Glomerular visceral epithelial cell (primary cell): ENCODE data around the gene DDX6.
A peak's percentile ranks its signal among the peaks of the same experiment; 100 is the strongest.
"Not testable (repeated sequence)": the region's sequence is repeated elsewhere in the genome, so short reads cannot be mapped to it uniquely, and the experiment has no call there.

Source experiments
- DNase-seq: peaks from one replicate; pipeline ENCODE4 v3.0.0-alpha.2; 2016; ENCODE audit errors: extremely low spot score

DDX6 gene, protein sequence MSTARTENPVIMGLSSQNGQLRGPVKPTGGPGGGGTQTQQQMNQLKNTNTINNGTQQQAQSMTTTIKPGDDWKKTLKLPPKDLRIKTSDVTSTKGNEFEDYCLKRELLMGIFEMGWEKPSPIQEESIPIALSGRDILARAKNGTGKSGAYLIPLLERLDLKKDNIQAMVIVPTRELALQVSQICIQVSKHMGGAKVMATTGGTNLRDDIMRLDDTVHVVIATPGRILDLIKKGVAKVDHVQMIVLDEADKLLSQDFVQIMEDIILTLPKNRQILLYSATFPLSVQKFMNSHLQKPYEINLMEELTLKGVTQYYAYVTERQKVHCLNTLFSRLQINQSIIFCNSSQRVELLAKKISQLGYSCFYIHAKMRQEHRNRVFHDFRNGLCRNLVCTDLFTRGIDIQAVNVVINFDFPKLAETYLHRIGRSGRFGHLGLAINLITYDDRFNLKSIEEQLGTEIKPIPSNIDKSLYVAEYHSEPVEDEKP

DNA sequence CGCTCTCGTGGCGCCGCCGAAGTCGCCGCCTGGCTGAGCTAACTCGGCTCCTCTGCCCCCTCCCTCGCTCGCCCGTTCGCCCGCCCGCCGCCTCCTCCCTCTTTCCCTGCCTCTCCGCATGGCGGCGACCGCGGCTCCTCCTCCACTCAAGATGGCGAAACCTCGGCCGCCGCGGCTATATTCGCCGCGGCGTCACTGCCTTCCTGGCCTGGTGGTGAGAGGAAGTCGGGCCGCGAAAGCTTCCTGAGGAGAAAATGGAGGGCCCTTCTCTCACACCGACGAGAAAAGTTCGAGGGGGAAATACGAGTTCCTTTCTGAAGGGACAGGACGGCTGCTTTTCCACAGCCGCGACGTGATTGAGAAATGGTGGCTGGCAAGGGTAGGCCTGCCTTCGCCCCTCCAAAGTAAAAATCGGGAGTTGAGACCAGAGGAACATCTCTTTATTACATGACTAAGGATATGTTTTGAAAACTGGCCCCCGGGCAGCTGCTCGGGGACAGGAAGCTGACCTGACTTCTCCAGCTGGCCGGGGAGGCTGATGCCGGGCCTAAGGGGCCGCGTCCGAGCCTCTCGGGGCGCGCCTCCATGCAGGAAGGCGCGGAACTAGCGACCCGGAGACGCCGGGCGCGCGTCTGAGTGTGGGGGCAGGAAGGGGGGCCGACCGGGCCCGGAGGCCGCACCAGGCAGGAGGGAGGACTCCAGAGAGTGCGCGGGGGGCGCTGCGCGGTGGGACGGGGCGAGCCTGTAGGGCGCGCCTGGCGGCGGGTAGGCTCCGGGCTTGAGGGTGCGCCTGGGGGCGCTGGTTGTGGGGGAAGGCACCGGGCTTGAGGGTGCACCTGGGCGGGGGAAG is at the start of gene DDX6:
DDX6 (minus strand) TSS at position 54 of the 850 bp plus-strand sequence. CDS start 4,913 bp downstream, outside the sequence.
- DNase-seq, result peak; percentile 90

DNA sequence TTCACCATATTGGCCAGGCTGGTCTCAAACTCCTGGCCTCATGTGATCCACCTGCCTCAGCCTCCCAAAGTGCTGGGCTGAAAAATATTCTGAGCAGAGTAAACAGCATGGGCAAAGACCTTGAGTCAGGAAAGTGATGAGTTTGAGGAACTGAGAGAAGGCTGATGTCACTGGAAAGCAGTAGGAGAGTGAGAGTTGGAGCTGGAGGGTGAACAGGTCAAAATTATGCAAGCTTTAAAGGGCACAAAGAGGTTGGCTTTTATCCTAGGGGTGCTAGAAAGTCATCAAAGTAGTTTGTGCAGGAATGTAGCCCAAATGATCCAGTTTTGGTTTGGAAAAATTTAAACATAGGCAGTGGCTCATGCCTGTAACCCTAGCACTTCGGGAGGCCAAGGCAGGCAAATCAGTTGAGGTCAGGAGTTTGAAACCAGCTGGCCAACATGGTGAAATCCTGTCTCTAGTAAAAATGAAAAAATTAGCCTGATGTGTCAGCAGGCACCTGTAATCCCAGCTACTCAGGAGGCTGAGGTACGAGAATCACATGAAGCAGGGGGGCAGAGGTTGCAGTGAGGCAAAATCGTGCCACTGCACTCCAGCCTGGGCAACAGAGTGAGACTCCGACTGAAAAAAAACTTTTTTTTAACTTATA is 48.1 kb upstream of the DDX6 start:
- no peak for DNase-seq

DNA sequence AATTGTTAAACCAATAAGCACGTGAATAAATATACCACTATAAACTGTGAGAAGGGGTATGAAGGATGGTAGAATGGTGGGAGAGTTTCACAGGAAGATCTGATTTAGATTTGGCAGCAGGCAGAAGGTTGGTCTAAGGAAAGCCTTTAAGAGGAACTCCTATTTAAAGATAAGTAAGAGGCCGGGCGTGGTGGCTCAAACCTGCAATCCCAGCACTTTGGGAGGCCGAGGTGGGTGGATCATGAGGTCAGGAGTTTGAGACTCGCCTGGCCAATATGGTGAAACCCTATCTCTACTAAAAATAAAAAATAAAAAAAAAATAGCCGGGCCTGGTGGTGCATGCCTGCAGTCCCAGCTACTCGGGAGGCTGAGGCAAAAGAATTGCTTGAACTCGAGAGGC is 46.9 kb upstream of the DDX6 start:
- no peak for DNase-seq

DNA sequence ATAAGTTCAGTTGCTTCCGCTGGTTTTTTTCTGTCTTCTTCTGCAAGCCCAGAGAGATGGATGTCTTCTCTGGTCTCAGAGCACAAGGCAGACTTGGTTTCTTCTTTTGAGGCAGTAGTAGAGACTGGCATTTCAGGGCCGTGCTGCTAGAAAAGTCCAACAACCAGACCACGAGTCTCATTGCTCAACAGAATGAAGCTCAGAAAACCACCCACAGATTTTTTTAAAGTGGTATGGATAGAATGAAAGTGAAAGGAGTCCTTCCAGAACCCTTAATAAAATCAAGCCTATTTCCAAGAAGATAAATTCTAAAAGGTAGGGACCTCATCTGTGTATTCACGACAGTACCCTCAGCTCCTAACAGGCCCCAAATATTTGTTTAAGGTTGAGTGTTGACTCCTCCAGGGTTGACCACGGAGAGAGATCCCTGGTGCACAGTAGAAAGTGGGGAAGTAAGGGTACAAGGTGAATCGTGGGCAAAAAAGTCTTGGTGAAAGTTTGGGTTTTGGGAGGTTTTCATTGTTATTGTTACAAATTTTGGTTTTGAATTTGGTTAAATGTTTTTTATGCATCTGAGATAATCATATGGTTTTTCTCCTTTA is 43.6 kb upstream of the DDX6 start:
- DNase-seq, result no peak

DNA sequence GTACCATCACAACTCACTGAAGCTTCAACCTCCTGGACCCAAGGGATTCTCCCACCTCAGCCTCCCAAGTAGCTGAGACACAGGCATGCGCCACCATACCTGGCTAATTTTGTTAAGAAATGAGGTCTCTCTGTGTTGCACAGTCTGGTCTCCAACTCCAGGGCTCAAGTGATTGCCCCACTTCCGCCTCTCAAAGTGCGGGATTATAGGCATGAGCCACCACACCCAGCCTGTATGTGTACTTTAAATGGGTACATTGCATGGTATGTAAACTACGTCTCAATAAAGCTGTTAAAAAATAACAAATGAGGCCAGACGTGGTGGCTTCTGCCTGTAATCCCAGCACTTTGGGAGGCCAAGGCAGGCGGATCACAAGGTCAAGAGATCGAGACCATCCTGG is 36.2 kb upstream of the DDX6 start:
- DNase-seq, result no peak

DNA sequence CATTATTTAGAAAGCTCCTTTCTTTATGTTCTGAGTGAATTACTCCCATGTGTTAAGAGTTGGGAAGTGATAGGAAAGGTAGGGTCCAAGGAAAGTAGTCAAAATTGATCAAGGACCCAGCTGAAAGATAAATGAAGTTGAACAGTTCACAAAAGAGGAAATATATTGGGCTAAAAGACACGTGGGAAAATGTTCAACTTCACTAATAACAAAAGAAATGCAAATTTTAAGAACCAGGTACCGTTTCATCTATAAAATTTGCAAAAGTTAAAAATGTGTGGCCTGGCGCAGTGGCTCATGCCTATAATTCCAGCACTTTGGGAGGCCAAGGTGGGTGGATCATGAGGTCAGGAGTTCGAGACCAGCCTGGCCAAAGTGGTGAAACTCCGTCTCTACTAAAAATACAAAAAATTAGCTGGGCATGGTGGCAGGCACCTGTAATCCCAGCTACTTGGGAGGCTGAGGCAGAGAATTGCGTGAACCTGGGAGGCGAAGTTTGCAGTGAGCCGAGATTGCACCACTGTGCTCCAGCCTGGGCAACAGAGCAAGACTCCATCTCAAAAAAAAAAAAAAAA is 32.1 kb upstream of the DDX6 start:
- DNase-seq, result not testable (repeated sequence)

DNA sequence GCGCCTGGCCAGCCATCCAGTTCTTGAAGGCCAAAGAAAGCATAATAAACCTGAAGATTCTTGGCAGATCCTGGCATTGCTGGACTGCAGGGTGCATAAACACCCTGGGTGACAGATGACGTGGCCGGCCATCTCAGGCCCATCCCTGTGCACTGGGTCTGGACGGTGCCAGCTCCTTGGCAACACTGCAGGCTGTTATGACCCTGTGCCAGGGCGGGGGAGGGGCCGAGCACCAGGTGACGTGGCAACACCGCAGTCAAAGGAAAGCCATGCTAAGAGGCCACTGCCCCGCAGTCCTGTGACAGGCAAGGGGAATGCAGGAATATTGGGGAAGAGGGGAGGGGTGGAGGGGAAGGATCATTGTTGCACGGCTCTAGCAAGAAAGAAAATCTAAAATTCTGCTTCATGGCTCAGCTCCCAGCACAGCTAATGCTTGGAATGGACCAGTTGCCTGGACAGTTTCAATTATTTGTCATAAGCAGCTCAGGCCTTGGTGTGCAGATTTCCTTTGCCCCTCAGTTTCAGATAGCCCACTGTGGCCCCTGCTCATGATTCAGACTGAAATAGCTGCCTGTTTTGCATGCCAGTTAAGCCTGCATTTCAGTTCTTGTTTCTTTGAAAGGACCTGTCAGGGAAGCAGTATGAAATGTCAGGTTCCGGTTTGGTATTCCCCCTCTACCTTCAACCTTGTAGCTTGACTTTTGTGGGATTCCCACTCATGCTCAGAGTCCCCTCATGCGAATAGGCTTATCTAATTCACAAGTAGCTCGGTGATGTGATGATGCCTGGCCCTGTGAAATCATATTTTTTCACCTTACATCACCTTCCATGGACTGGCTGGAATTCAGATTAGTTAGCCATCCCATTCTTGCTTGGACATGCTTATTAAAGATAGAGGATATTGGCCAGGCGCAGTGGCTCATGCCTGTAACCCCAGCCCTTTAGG is 29.7 kb upstream of the DDX6 start:
- DNase-seq, result peak; percentile 62

DNA sequence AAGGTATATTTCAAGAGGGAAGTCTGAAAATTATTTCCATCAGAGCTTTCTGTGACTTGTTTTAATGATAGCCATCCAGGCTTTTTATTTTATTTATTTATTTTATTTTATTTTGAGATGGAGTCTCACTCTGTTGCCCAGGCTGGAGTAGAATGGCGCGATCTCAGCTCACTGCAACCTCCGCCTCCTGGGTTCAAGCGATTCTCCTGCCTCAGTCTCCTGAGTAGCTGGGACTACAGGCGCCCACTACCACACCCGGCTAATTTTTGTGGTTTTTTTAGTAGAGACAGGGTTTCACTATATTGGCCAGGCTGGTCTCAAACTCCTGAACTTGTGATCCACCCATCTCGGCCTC is 29.0 kb upstream of the DDX6 start:
- DNase-seq, result not testable (repeated sequence)

DNA sequence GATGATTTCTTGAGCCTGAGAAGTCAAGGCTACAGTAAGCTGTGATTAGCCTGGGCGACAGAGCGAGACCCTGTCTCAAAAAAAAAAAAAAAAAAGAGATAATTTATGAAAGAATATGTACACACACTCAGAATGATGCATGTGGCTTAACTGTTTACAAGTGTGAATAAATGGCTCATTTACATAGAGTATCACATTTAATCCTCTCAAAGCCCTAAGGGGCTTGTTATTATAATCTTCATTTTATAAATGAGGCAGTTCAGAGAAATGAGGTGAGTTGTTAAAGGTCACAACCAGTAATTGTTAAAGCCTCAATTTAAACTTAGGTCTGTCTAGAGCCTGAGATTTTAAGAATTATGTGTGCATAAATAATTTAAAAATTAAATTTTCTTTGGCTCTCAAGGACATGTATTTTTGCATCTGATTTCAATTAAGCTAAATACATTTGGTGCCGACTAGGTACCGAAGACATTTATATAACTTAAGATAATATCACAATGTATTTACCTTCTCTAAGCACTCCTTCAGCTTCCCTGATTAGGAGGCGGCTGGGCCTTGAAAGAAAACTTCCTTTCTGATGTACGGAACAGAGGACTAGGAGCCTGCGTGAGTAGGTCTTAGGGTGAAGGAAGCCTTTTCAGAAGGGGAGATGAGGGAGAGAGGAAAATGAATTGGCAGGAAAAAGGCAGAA is 28.5 kb upstream of the DDX6 start:
- DNase-seq, result no peak

DNA sequence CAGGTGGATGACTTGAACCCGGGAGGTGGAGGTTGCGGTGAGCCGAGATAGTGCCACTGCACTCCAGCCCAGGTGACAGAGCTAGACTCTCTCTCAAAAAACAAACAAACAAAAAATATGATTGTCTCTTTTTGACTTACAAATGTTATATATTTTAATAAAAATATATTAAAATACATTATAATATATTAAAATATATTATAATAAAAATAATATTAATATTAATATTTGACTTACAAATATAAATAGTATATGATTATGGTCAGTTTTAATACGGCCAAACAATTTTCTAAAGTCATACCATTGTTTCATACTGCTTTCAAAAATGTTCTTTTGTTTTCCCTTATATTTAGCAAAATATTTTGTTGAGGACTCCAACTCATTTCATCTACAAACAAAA is 27.2 kb upstream of the DDX6 start:
- no peak for DNase-seq

DNA sequence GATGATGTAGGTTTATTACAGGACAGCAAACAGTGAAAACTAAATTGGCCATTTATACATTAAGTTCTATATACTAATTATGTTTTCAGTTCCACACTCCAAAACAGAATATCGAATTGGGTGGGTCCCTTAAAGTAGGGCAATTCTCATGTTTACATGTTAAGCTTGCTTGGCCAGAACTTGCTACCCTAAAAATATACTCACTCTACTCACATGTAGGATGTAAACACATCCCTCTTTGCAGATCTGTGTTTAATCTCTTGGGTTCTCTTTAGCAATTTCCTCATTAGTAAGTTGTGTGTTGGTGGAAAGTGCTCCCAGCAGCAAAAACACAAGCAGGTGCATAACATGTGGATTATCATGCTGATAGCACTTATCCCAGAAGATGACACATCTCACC is 22.6 kb upstream of the DDX6 start:
- no peak for DNase-seq

DNA sequence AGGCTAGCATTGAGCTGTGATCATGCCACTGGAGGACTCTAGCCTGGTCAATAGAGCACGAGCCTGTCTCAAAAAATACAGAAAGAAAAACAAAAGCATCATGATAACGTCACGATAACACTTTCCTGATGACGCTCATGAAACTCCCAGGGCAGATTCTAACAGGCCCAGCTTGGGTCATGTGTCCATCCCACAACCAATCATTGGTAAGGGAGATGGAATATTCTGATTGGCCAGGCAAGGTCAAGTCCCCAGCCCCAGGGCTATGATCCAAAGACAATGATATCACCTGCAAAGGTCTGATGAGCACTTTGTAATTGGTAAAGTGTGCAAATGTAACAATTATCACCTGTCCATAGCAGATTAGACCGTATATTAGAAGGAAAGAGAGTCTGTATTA is 21.5 kb upstream of the DDX6 start:
- no peak for DNase-seq

DNA sequence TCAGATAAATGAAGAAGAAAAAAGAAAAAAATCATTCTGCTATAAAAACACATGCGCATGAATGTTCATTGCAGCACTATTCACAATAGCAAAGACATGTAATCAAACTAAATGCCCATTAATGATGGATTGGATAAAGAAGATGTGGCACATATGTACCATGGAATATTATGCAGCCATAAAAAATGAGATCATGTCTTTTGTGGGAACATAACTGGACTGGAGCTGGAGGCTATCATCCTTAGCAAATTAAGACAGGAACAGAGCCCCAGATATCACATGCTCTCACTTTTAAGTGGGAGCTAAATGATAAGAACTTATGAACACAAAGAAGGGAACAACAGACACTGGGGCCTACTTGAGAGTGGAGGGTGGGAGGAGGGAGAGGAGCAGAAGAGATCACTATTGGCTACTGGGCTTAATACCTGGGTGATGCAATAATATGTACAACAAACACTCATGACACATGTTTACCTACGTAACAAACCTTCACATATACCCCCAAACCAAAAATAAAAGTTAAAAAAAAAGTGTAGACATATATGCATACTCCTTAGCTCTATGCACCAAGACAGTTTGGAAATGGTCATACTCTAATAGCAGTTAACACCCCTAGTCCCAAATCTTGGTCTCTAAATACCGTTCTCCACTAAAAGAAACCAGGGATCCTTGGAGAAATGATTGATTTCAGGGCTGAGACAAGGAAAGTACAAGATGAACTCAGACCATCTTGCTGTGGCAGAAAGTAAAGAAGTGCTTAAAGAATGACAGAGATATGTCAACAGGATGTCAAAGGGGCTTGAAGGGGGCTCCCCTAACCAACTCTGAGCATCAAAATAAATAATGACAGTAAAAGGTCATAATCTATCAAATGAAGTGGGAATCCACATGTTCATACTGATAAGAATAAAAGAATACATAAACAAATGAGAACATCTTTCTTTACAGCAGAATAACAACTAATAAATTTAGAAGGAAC is 17.1 kb upstream of the DDX6 start:
- DNase-seq, result no peak

DNA sequence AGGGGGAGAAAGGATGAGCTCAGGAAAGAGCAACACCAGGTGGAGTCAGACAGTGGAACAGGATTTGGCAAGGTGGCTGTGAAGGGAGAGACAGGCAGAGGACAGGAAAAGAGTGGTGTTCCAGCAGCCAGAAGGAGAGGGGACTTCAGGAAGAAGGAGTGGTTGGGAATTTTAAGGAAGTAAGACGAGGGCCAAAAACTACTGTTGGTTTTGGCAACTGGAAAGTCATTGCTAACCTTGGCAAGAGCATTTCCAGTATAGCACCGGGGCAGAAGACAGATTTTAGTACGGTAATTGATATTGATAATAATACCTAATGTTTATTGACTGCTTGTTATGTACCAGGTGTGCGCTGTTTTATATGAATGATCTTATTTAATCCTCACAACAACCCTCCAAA is 15.4 kb upstream of the DDX6 start:
- no peak for DNase-seq

DNA sequence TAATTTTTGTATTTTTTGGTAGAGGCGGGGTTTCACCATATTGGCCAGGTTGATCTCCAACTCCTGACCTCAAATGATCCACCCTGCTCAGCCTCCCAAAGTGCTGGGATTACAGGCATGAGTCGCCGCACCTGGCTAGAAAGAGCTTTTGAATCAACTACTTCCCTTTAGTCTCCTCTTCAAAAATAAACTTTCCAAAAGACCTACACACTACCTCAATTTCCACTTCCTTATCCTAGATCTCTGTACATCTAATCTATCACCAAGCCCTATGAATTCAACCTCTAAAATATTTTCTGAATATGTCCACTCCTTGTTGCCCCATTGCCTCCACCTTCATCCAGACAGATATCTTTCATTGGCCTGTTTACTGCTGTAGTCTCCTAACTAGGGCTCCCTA is 13.1 kb upstream of the DDX6 start:
- no peak for DNase-seq

DNA sequence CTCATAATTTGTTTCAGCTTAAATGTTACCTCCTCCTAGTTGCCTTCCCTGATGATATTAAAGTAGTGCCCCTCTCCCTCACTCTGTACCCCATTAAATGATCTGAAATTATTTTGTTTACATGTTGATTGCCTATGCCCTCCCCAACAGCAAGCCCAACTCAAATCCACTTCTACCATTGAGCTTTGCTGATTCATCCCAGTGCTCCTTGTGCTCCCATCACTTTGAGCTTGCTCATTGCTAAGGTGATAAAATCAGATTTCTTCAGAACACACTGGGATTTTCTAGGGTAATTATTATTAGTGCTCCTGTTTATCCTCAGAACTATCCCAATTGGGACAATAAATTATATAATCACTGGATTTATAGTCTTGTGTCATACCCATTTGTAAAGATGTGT is 8.4 kb upstream of the DDX6 start:
- DNase-seq, result no peak

DNA sequence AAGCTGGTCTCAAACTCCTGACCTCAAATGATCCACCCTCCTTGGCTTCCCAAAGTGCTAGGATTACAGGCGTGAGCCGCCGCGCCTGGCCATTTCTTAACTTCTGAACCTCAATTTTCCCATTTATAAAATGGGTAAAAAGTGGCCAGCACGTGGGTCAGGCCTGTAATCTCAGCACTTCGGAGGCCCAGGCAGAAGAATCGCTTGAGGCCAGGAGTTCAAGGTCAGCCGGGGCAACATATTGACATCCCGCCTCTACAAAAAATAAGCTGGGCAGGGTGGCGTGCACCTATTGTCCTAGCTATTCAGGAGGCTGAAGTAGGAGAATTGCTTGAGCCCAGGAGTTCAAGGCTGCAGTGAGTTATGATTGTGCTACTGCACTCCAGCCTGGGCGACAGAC is 6.5 kb upstream of the DDX6 start:
- no peak for DNase-seq

DNA sequence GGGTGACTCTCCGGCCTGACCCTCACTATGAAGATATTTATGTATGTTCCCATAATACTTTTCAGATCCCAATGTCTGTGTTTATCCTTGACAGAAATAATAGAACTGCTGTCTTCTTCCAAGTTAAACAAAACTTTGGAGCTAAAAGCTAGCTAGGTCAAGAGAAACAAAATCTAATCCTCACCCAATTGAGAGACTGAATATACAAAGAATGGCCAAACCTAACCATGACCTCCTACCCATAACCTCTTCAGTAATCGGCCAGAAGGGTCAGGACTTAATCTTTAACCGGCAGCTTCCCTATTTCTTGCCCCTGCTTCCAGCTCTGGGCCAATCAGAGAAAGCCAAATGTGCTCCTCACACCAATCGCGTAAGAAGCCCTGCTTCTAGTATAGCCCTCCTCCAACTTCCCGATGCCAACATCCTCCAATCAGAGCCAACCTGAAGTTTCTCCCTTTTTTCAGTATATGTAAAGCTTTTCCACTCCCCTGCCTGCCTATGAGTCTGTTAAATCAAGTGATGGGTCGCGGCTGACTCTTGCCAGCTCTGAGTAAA is 1.7 kb upstream of the DDX6 start:
- peak; percentile 87 for DNase-seq
